Skeletal muscle cell (primary cell): ENCODE measurements around the gene ITGA3.

ENCODE experiments used
- DNase-seq: peaks from one replicate; pipeline ENCODE4 v3.0.0-alpha.2; 2010; ENCODE audit warnings: low read depth
- H3K4me3 ChIP-seq: 2 replicates; pipeline ENCODE4 v1.5.1; 2011; ENCODE audit warnings: low read depth, mild to moderate bottlenecking, control low read depth, low read length, moderate library complexity

Gene ITGA3

DNA sequence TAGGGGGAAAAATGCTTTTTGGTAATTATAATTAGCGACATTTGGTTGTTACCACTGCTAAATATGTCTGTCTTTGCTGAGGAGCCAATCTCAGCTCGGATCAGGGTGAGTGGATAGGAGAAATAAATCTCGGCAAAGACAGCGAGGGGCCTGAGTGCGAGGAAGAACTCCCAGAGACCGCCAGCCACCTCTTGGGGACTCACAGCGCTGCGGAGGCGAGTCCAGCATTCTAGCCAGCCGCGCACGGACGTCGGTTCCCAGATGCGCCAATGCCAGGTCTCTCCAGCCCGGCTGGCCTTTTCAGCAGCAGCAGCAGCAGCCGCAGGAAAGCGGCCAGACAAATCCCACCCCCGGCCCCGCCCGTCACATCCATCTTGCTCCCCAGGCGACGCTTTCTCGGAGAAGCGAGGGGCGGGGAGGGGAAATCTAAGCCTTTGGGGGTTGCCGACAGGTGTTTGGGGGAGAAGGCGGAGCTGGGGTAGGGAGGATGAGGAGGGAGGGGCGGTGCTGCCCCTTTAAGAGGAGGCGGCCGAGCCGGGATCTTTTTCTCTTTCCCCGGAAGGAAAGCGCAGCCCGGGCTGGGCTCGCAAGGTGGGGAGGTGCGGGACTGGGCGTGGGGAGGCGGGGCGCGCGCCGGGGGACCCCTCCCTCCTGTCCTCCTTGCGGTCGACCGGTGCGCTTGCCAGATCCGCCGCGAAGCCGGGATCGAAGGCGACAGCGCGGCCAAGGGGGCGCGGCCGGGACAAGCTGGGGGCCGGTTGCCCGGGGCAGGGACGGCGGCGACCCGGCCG, at the start of gene ITGA3:
TSS of gene ITGA3 (plus strand) at position 685 of the 791 bp plus-strand sequence. CDS start 330 bp downstream, outside the sequence.
- peak within 1 kb of the TSS; percentile 78 for H3K4me3 ChIP-seq

DNA sequence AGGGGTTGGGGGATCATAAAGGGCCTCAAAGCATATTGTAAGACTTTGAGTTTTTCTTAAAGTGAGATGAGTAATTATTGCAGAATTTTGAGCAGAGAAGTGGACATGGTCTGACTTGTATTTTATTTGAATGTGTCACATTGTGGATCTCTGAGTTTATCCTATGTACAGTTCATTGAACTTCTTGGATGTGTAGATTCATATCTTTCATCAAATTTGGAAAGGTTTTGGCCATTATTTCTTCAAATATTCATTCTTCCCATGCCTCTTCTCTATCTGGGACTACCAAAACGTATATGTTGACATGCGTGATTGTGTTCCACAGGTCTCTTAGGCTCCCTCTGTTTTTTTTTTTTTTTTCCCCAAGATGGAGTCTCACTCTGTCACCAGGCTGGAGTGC, 46.6 kb upstream of the ITGA3 start:
- no peak for DNase-seq
- H3K4me3 ChIP-seq: no peak overlapping the region

More for the DNA sequence above, at the start of gene ITGA3:
- peak; percentile 62 for DNase-seq

DNA sequence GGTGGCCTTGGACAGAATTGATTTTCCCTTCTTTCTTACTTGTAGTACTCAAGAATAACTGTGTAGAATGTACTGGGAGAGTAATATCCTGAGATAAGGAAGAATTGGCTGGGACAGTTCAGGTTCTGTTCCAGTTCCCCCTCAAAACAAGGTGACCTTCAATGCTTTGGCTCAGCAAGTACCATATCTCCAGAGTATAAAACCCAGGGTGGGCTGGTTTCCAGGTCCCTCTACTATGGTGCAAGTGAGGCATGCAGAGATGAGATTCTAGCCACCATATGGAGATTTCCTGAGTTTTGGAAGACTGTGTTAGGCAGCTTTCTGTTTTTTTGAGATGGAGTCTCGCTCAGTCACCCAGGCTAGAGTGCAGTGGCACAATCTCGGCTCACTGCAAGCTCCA, 42.8 kb upstream of the ITGA3 start:
- DNase-seq: no peak
- H3K4me3 ChIP-seq: no peak overlapping the region

DNA sequence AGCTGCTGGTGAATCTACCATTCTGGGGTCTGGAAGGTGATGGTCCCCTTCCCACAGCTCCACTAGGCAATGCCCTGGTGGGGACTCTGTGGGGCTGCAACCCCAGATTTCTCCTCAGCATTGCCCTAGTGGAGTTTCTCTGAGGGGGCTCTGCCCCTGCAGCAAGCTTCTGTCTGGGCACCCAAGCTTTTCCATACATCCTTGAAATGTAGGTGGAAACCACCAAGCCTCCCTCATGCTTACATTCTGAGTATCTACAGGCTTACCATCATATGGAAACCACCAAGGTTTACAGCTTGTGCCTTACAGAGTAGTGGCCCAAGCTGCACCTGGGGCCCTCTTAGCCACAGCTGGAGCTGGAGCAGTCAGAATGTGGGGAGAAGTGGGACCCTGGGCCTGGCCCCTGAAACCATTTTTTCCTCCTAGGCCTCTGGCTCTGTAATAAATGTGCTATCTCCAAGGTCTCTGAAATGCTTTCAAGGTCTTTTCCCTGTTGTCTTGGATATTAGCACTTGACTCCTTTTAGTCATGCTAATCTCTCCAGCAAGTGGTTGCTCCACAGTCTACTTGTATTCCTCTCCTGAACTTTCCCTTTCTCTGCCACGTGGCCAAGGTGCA, 41.3 kb upstream of the ITGA3 start:
- H3K4me3 ChIP-seq: no peak overlapping the region
- DNase-seq: no peak

DNA sequence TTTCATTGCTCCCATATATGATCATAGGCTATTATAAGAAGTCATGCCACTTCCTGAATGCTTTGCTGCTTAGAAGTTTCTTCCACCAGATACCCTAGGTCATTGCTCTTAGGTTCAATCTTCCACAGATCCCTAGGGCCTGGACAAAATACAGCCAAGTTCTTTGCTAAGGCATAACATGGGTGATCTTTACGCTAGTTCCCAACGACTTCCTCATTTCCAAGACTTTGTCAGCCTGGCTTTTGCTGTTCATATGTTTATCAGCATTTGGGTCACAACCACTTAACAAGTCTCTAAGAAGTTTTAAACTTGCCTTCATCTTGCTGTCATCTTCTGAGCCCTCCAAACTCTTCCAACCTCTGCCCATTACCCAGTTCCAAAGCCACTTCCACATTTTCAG, 40.8 kb upstream of the ITGA3 start:
- DNase-seq: no peak
- H3K4me3 ChIP-seq: no peak overlapping the region

DNA sequence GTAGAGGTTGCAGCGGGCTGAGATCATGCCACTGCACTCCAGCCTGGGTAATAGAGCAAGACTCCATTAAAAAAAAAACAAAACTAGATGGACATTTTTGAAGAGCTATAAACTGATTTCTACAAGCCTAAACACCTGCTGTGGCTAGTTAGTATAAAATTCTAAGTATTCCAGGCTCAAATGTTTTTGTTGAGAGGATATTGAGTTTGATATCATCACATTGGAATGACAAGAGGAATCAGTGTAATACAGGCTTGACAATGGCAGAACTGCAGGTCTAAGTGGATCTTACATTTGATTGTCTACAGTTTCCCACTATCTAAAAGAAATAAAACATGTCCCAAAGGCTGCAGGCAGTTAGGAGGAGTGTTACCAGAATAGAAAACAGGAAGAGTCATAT, 37.0 kb upstream of the ITGA3 start:
- DNase-seq: no peak
- no peak overlapping the region for H3K4me3 ChIP-seq

DNA sequence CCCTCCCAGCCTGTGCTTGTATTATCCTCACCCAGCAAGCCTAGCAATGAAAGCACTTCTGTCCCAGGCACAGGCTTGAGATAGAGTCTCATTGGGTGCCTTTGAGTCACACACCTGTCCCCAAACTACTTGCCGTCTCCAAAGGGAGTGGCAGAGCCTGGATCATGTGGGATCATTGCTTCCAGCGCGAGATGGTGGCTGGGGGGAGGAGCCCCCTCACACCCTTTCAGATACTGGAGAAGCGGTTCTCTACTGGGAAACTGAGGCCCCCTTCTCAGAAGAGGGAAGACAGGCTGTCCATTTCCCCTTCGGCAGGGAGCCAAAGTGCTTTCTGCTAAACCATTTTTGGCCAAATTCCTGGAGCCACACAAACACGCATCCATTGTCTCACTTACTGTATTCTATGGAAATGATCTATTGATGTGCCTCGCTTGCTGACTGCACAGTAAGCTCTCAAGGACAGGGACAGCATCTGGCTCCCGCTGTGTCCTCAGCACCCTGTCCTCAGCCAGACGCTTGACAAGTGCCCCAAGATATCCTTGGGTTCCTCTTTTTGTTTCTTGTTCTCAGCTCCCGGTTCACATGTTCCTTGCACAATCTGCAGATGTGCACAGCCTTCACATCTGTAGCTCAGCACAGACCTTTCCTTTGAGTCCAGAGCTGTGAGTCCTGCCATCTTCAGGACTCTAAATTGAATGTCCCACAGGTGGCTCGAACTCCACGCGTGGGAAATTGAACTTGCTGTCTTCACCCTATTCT, 34.9 kb upstream of the ITGA3 start:
- no peak for DNase-seq
- H3K4me3 ChIP-seq: no peak overlapping the region

DNA sequence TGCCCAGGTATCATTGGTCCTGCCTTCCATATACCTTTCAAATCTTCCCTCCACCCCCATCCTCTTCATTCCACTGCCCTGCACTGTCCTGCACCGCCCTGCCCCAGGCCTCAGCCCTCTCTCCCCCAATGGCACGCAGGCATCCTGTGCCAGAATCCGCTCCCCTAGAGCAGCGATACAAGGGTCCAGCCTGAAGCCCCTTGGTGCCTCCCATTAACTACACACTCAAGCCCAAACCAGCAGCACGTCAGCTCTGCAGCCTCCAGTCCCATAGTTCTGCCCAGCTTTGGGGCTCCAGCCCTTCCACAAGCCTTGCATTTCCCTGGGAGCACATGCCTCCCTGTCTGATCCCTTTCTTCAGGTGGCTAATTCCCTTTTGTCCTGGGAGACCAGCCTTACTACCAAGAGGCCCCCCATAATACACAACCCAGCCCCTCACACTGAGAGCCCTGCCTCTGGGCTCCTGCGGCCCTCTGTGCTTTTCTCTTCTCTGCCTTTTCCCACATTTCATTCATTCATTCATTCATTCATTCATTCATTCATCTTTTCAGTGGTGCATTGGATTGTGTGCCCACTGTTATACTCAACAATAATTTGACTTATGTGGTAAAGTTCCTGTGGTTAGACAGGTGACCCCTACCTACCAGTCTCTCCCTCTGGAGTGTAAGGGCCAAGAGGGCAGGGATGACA, 34.1 kb upstream of the ITGA3 start:
- H3K4me3 ChIP-seq: no peak overlapping the region
- DNase-seq: no peak

DNA sequence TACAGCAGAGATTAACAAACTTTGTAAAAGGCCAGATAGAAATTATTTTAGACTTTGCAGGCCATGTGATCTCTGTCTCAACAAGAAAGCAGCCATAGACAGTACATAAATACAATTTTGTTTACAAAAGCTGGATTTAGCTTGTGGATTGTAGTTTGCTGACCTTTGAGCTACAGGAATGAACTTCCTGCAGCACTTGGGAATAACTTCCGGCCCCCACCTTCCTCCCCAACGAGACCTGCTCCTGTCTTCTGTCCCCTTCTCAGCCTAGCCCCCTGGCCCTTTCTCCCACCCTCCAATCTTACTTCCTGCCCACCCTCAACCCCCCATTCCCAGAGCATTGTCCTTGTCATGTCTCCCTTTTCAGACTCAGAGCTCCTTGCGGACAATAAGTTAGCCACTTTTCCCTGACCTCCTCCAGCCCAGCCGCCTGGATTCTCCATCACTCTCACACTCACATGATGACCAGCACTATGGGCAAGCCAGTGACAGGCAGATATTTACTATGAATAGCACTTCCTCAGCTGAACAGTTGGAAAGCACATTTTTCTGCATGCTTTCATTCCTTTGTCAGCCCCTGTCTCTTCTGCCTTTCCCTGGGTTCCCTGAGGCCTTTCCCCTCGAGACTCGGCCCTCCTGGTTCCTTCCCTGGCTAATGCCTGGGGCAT, 33.3 kb upstream of the ITGA3 start:
- no peak for DNase-seq
- no peak overlapping the region for H3K4me3 ChIP-seq

DNA sequence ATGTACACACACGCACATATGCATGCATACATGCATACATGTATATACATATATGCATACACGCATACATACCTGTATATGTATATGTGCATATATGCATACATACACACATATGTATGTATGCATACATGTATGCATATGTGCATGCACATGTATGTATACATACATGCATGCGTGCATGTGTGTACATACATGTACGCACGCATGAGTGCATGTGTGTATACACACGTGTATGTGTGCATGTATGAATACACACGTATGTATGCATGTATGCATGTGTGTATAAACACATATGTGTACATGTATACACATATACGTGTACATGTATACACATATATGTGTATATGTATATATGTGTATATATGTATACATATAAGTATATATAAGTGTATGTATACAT, 32.4 kb upstream of the ITGA3 start:
- H3K4me3 ChIP-seq: no peak overlapping the region
- DNase-seq: no peak

DNA sequence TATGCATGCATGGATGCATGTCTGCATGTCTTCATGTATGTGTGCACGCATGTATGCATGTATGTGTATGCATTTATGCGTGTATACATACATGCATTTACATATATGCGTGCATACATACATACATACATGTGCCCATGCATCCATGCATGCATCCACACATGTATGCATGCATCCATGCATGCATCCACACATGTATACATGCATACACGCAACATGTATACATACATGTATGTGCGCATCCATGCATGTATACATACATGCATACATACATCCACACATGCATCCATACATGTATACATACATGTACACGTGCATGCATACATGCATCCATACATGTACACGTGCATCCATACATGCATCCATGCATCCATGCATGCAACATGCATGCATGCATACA, 31.1 kb upstream of the ITGA3 start:
- H3K4me3 ChIP-seq: no peak overlapping the region
- no peak for DNase-seq

DNA sequence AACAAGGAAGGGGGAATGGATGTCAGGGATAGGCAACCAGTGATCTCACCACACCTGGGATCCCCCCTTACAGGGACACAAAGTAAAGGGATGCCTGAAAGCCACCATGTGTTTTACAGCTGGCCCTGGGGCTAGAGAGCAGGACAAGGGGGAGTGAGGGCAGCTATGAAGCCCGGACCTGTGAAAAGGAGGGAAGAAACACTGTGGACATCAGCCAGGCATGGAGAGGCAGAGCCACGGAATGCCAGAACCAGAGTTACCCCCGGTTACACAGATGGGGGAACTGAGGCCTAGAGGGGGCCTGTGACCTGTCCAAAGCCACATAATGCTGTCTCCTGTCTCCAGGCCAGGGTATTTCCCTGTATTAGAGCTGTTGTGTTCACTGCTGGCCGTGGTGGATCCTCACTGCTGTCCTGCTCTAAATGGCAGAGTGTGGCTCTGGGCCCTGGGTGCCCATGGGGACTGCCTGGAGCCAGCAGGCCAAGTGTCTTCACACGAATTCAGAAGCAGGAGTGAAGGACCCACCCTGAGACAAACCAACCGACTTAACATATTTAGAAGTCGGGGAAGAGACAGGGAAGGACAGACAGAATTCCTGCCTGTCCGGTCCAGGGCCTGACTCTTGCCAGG, 29.7 kb upstream of the ITGA3 start:
- no peak for DNase-seq
- H3K4me3 ChIP-seq: no peak overlapping the region

DNA sequence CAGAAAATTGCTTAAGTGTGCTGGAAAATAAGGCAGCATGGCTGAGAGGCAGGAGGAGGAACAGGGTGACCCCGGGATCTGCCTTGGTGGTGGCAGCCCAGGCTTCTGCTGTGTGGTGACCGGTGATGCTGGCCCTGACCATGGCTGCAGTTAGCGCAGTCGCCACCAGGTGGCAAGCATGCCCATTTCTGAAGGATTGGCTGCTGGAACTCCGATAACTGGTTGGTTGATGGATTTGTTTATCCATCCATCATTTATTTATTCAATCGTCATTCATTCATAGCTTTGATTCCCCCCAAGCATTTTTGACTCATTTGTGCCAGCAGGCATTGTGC, 29.1 kb upstream of the ITGA3 start:
- no peak overlapping the region for H3K4me3 ChIP-seq
- DNase-seq: no peak

DNA sequence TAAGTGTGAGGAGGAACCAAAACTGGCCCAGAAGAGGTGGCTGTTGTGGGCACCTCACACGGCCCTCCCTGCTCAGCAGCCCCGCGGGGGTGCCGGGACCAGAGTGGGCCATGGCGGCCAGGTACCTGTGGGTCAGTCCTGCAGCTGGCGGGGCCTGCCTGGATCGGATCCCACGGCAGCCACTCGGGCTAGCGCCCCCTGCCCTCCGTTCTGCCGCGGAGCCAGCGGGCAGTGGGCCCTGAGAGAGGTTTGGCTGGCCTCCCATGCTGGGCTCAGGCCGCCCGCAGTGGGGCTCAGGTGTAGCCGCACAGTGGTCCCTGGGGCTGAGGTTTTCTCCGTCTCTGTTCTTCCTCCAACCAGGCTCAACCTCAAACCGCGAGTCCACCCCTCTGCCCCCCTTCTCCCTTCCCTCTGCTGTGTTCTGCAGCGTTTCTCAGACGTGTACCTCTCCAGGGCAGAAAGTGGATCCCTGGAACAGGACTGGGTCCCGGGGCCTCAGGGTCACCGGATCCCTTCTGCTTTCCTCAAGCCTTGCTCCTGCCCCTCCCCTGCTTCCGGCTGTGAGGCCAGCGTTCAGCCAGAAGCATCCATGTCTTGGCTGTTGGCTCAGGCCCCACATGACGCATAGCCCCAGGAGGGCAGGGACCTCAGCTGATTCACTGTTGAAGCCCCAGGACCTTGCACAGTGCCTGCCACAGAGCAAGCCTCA, 28.6 kb upstream of the ITGA3 start:
- DNase-seq: peak; percentile 73
- peak overlapping the region; percentile 17 for H3K4me3 ChIP-seq

DNA sequence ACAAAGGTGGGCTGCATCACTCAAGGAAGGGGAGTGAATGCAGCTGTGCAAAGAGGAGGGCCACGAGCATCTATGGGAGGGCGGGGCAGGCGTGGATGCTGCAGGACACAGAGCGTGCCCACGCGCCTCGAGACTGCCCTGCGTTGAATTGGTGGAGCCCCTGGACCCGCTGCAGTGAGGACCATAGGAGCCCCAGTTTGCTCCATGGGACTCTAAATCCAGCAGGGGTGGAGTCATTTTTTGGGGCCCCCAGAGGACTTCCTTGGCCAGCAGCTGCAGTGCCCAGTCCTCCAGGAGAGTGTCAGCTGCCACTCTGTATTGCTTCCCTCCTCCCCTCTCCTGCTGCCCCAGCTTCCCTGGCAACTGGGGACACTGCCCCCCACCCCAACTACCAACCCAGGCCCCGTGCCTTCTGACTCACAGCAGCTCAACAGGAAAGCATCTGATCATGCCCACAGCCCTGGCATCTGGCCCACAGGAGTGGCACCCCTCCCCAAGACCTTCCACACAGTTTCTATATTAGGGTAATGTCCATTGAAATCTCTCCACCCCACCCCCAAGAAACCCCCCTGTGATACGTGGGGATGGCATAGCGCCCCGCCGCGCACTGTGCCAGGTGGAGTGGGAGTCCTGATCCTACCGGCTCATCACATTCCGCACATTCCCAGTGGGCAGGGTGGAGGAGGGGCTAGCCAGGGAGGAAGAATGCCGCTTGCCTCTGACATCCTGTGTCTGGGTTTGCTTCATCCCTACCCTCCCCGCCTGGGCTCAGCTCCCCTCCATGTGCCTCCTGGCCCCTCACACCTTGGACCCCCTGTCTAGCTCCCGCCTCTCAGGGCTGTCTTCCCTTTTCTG, 27.8 kb upstream of the ITGA3 start:
- DNase-seq: no peak
- no peak overlapping the region for H3K4me3 ChIP-seq

DNA sequence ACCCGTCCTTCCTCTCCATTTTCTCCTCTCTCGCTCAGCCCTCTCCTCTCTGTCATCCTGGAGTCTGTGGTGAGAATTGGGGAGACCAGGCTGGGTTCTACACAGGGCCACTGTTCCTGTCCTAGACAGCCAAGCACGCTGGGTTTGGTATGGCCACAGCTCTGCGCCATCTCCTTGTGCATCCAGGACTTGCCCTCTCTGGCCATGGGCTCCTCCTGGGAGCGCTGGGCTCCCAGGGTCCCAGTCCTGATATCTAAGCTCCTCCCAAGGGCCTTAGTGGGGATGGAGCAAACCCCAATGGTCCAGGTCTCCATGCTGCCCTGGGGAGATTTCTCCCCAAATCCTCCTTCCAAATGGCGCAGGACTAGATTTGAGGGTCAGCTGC, 27.2 kb upstream of the ITGA3 start:
- no peak for DNase-seq
- no peak overlapping the region for H3K4me3 ChIP-seq

DNA sequence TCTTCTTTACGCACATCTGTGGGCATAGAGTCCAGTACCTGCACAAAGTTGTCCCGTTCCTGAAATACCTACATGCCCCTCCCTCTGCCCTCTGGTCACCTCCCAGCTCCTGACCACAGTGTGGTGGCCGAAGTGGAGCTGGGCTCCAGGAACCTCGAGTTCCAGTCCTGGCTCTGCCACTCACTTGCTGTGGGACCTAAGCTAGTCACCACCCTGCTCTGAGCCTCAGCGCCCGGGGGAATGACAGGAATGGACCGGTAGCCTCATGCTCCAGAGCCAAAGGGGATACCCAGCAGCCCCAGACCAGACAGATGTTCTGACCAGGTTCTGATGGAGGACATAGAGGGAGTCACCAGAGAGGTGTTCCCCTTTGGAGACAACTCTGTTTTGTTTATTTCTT, 26.7 kb upstream of the ITGA3 start:
- DNase-seq: no peak
- no peak overlapping the region for H3K4me3 ChIP-seq

DNA sequence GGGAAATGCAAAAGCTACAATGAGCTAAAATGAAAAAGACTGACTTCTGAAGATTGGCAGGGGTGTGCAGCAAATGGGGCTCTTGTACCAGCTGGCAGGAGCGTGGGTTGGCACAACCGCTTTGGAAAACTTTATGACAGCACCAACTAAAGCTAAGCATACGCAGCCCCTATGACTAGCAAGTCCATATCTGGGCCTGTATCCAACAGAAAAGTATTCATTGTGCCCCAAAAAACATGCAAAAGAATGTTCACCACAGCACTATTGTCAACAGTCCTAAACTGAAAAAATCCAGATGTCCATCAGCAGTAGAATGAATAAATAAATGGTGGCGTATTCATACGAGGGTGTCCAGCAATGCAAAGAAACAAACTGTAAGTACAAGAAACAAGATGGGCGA, 22.6 kb upstream of the ITGA3 start:
- no peak overlapping the region for H3K4me3 ChIP-seq
- no peak for DNase-seq
